HepG2 (cell line): ENCODE measurements around the gene SLC16A3. TPM values are rescaled to one million over a fixed set of nuclear protein-coding genes. Genes with fewer than 3 reads are reported as not detected.
A peak's percentile ranks its signal among the peaks of the same experiment; 100 is the strongest.

Experiments used
- ATF3 ChIP-seq: sonication (generic); formaldehyde crosslinking; IDR thresholded peaks from 2 replicates; pipeline ENCODE4 v1.4.0; 2020; ENCODE audit warnings: missing genetic modification reagents
- GPN1 ChIP-seq: sonication (generic); formaldehyde crosslinking; IDR thresholded peaks from 2 replicates; pipeline ENCODE4 v1.5.1; 2020; ENCODE audit warnings: missing genetic modification reagents, borderline replicate concordance
- HNRNPK ChIP-seq: fragments of 200-400 bp; formaldehyde crosslinking; IDR thresholded peaks from 2 replicates; pipeline ENCODE4 v1.6.1; 2018; ENCODE audit warnings: low read length, low read depth, moderate library complexity, mild to moderate bottlenecking; ENCODE audit not compliant: poor library complexity, severe bottlenecking
- JARID2 ChIP-seq: sonication (generic); formaldehyde crosslinking; IDR thresholded peaks from 2 replicates; pipeline ENCODE4 v1.8.1; 2023; ENCODE audit warnings: missing genetic modification reagents, inconsistent platforms; ENCODE audit not compliant: insufficient replicate concordance
- KAT7 ChIP-seq: IDR thresholded peaks from 2 replicates; pipeline ENCODE4 v1.6.1; 2018; ENCODE audit warnings: borderline replicate concordance, missing compliant biosample characterization
- NCOR1 ChIP-seq: fragments of 200-600 bp; sonication (generic); IDR thresholded peaks from 2 replicates; pipeline ENCODE4 v1.7.0; 2017; ENCODE audit warnings: antibody characterized with exemption, low read length, borderline replicate concordance
- NR3C1 ChIP-seq: sonication (generic); formaldehyde crosslinking; IDR thresholded peaks from 2 replicates; pipeline ENCODE4 v1.4.0; 2020; ENCODE audit warnings: missing genetic modification reagents
- PAXIP1 ChIP-seq: sonication (generic); formaldehyde crosslinking; conservative IDR thresholded peaks from 2 replicates; pipeline ENCODE4 v1.4.0; 2020; ENCODE audit warnings: mild to moderate bottlenecking, missing genetic modification reagents, moderate library complexity
- PHB2 ChIP-seq: fragments of 450-650 bp; IDR thresholded peaks from 2 replicates; pipeline ENCODE4 v1.6.1; 2018; ENCODE audit not compliant: partially characterized antibody
- TAF15 ChIP-seq: fragments of 200-400 bp; formaldehyde crosslinking; IDR thresholded peaks from one replicate; pipeline ENCODE4 v1.6.1; 2018; ENCODE audit warnings: mild to moderate bottlenecking, low read depth, low read length; ENCODE audit not compliant: poor library complexity, severe bottlenecking
- THAP7 ChIP-seq: sonication (generic); formaldehyde crosslinking; IDR thresholded peaks from 2 replicates; pipeline ENCODE4 v1.8.1; 2023; ENCODE audit warnings: mild to moderate bottlenecking, missing genetic modification reagents
- YEATS4 ChIP-seq: sonication (generic); formaldehyde crosslinking; IDR thresholded peaks from 2 replicates; pipeline ENCODE4 v1.4.0; 2020; ENCODE audit warnings: missing genetic modification reagents, borderline replicate concordance
- ZFP1 ChIP-seq: IDR thresholded peaks from 2 replicates; pipeline ENCODE4 v1.6.1; 2016
- ZNF281 ChIP-seq: sonication (generic); formaldehyde crosslinking; IDR thresholded peaks from 2 replicates; pipeline ENCODE4 v1.4.0; 2020; ENCODE audit warnings: missing genetic modification reagents, borderline replicate concordance
- ZNF34 ChIP-seq: sonication (generic); formaldehyde crosslinking; IDR thresholded peaks from 2 replicates; pipeline ENCODE4 v1.4.0; 2020; ENCODE audit warnings: mild to moderate bottlenecking, missing genetic modification reagents, borderline replicate concordance
- ZNF430 ChIP-seq: sonication (generic); formaldehyde crosslinking; IDR thresholded peaks from 2 replicates; pipeline ENCODE4 v1.9.0; 2021; ENCODE audit warnings: mild to moderate bottlenecking, missing genetic modification reagents
- ZNF569 ChIP-seq: sonication (generic); formaldehyde crosslinking; IDR thresholded peaks from 2 replicates; pipeline ENCODE4 v1.5.0; 2020; ENCODE audit warnings: mild to moderate bottlenecking, missing genetic modification reagents, moderate library complexity, borderline replicate concordance
- ZNF720 ChIP-seq: sonication (generic); formaldehyde crosslinking; IDR thresholded peaks from 2 replicates; pipeline ENCODE4 v1.4.0; 2020; ENCODE audit warnings: missing genetic modification reagents
- ZNF747 ChIP-seq: sonication (generic); formaldehyde crosslinking; IDR thresholded peaks from 2 replicates; pipeline ENCODE4 v1.8.1; 2023; ENCODE audit warnings: missing genetic modification reagents, mild to moderate bottlenecking, borderline replicate concordance
- ZNF788 ChIP-seq: sonication (generic); formaldehyde crosslinking; IDR thresholded peaks from 2 replicates; pipeline ENCODE4 v1.5.0; 2020; ENCODE audit warnings: mild to moderate bottlenecking, missing genetic modification reagents, borderline replicate concordance
- ZNF879 ChIP-seq: sonication (generic); formaldehyde crosslinking; IDR thresholded peaks from 2 replicates; pipeline ENCODE4 v1.8.1; 2023; ENCODE audit warnings: missing genetic modification reagents
- polyA plus RNA-seq, 8 experiments: library from polyadenylated mRNA; depleted of rRNA in 3 of 8; stranded (reverse) in 7 of 8; unstranded in 1 of 8; fragments of >200 nt; fragmentation: Illumina TruSeq in 4 of 8; extraction: Trizol in 4 of 8; gene quantifications; 2 replicates each; pipeline versions ENCODE4 v1.2.1 to v1.2.3, GENCODE V29; 2011 to 2016; ENCODE audit warnings: low read depth in 4 of 8, missing spikeins in 1 of 8, mixed read lengths in 1 of 8; ENCODE audit not compliant: insufficient read depth in 1 of 8
- total RNA-seq, 5 experiments: library from RNA; depleted of rRNA; stranded (reverse); fragments of >200 nt; fragmentation: Illumina TruSeq; extraction: Trizol; gene quantifications; 2 replicates each; pipeline ENCODE4 v1.2.3, GENCODE V29; 2016; ENCODE audit warnings: low read depth in 1 of 5

SLC16A3 gene
- total and polyA plus RNA-seq, 2 of the 13 experiments (the other 11 are each of a cell fraction or from before 2014, with no cell fraction given) = 242 to 349 TPM

- TF ChIP-seq PAXIP1 (CRISPR knock-in tag) (peak; percentile 74), ZNF720 (CRISPR knock-in tag) (no peak), NCOR1 (peak; percentile 64; the same call in 1 of the 2 replicates), ZNF569 (CRISPR knock-in tag) (peak; percentile 98), THAP7 (CRISPR knock-in tag) (peak; percentile 95), ZFP1 (CRISPR knock-in tag) (peak; percentile 68), ZNF34 (CRISPR knock-in tag) (peak; percentile 92; the same call in 1 of the 2 replicates), NR3C1 (CRISPR knock-in tag) (no peak; the same call in 1 of the 2 replicates), ZNF281 (peak; percentile 35; the same call in 1 of the 2 replicates), ATF3 (CRISPR knock-in tag) (no peak; the same call in none of the 2 replicates), ZNF788 (CRISPR knock-in tag) (peak; percentile 97; the same call in 1 of the 2 replicates), ZNF879 (peak; percentile 94; the same call in 1 of the 2 replicates), JARID2 (no peak), HNRNPK (peak; percentile 89), GPN1 (CRISPR knock-in tag) (0 out of 2 replicates have a peak, but pooled peaks have one; percentile 57), YEATS4 (CRISPR knock-in tag) (peak; percentile 94), ZNF430 (CRISPR knock-in tag) (0 out of 2 replicates have a peak, but pooled peaks have one; percentile 78), KAT7 (no peak; the same call in 1 of the 2 replicates), TAF15 (peak; percentile 51), PHB2 (no peak), ZNF747 (peak; percentile 99)
Observed at GRCh38 chr17:82230609-82231311, 1.9 kb downstream of the SLC16A3 start (continued).
